Activated naive CD4-positive, alpha-beta T cell treated with anti-CD3 and anti-CD28 coated beads, Interleukin-2, amount 10 ng/mL, durations not matched to agents 7 days and 5 days (primary cell): ENCODE measurements around the gene CFP.
A peak's percentile ranks its signal among the peaks of the same experiment; 100 is the strongest.

ENCODE experiments used
- CTCF ChIA-PET: fragments of 350-600 bp; sonication (Branson Sonifier 250); formaldehyde crosslinking; loops from one replicate; lab custom pipeline; 2021; ENCODE audit warnings: antibody characterized with exemption; lab: Charles Lee
- DNase-seq: peaks from one replicate; pipeline ENCODE4 v3.0.0-alpha.2; 2020
- H3K27ac Mint-ChIP-seq: one replicate; pipeline ENCODE4 v1.8.0; 2021; ENCODE audit warnings: mild to moderate bottlenecking, moderate library complexity, mixed read lengths
- H3K27me3 Mint-ChIP-seq: one replicate; pipeline ENCODE4 v1.8.0; 2021; ENCODE audit warnings: mild to moderate bottlenecking, mixed read lengths
- H3K36me3 Mint-ChIP-seq: one replicate; pipeline ENCODE4 v1.8.0; 2021; ENCODE audit warnings: mixed read lengths
- H3K4me1 Mint-ChIP-seq: one replicate; pipeline ENCODE4 v1.8.0; 2021; ENCODE audit warnings: mixed read lengths
- H3K4me3 Mint-ChIP-seq: one replicate; pipeline ENCODE4 v1.8.0; 2021; ENCODE audit warnings: mild to moderate bottlenecking, moderate library complexity, mixed read lengths
- H3K9me3 Mint-ChIP-seq: one replicate; pipeline ENCODE4 v1.8.0; 2021; ENCODE audit warnings: mixed read lengths

The CFP gene

DNA sequence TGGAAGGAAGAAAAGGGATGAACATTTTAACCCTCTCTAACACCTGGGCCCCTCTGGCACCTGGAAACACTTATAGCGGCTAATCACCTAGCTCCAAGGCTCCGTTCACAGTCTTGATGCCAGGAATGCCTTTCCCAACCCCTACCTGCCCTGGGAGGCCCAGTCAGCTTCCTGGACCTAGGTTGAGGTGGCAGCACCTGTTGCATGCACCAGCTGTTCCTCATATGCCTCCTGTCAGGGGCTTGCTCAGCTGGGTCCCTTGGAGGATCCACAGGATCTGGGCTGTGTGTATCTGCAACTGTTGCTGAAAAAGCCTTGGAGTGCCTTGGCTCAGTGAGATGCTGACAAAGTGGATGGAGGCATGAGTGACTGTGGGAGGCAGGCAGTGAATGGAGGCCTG lies 4.4 kb downstream of the CFP start:
- Mint-ChIP-seq H3K27me3 (peaks cover 10% of the 10 kb centered on the region), H3K36me3 (peaks cover 15% of the 10 kb centered on the region), H3K9me3 (no peaks in the 10 kb centered on the region), H3K4me1 (peaks cover 34% of the 10 kb centered on the region), H3K27ac (no peak overlapping the region), H3K4me3 (no peak overlapping the region)
- CTCF ChIA-PET: no interaction called here
- no peak for DNase-seq

DNA sequence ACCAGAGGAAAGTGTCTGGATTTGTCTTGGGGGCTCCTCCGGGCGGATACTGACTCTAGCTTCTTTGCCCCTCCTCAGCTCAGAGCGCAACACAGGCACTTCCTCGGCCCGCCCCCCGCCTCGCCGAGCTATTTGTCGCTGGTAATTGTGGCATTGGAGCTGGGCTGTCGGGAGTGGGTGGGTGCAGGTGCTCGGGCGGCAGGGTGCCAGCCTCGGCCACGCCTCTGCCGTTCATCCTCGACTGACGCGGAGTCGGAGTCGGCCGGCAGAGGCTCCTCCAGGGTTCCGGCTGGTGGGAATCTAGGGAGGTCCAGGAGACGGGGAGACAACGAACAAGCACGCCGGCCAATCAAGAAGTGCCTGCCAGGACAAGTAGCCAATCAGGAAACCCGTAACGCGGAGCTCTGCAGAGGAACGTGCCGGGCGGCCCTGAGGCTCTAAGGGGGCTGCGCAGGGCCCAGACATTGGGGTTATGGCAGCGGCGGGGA lies 6.1 kb downstream of the CFP start:
- Mint-ChIP-seq H3K4me3 (peak overlapping the region; percentile 75), H3K36me3 (peaks cover 14% of the 10 kb centered on the region), H3K27me3 (peaks cover 20% of the 10 kb centered on the region), H3K27ac (no peak overlapping the region), H3K4me1 (peaks cover 24% of the 10 kb centered on the region), H3K9me3 (no peaks in the 10 kb centered on the region)
- CTCF ChIA-PET: interaction anchor here (0.7 to 1.2 kb wide), 2 partner anchors 75 to 83 kb away, joined by 3 read pairs; no protein-coding TSS in a partner anchor
- peak; percentile 64 for DNase-seq

DNA sequence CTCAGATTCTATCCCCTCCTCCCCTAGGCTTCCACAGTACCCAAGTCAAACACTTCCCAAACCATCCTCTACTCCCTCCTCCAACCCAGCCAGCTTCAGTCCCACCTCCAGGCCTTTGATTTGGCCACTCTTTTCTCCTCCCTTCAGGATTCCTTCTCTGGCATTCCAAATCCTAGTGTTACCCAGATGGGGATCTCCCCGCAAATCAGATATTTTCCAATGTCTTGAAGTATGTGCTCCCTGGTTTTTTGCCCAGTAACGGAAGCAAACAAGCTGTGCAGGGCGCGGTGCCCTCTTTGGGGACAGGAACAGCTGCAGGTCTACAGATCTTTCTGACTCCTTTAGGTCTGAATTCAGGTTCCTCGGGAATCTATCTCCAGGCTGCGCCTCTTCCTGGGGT lies 7.9 kb downstream of the CFP start:
- H3K27ac Mint-ChIP-seq: peak overlapping the region; percentile 62
- peaks cover 10% of the 10 kb centered on the region for H3K36me3 Mint-ChIP-seq
- H3K4me3 Mint-ChIP-seq: no peak overlapping the region
- H3K4me1 Mint-ChIP-seq: peaks cover 17% of the 10 kb centered on the region
- CTCF ChIA-PET: no interaction called here
- peaks cover 33% of the 10 kb centered on the region for H3K27me3 Mint-ChIP-seq
- no peak for DNase-seq
- no peaks in the 10 kb centered on the region for H3K9me3 Mint-ChIP-seq

DNA sequence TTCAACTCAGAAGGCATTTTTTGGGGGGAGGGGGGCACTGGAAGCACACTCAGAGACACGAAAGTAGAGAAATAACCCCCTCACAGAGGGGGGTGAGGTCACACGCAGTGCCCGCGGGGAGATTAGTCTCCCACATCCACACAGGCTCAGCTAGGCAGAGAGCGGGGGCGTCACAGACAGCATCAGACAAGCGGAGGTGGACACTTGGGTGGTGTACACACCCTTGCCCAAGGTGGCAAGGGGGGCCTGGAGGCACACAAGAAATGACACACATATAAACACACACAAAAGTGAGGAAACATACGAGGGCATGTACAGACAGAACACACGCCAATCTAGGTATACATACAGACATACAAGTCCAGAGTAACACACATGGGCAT lies 9.4 kb downstream of the CFP start:
- Mint-ChIP-seq H3K36me3 (peaks cover 5% of the 10 kb centered on the region), H3K27me3 (peaks cover 33% of the 10 kb centered on the region), H3K27ac (no peak overlapping the region), H3K4me3 (no peak overlapping the region), H3K9me3 (no peaks in the 10 kb centered on the region), H3K4me1 (peaks cover 17% of the 10 kb centered on the region)
- CTCF ChIA-PET: no interaction called here
- no peak for DNase-seq

DNA sequence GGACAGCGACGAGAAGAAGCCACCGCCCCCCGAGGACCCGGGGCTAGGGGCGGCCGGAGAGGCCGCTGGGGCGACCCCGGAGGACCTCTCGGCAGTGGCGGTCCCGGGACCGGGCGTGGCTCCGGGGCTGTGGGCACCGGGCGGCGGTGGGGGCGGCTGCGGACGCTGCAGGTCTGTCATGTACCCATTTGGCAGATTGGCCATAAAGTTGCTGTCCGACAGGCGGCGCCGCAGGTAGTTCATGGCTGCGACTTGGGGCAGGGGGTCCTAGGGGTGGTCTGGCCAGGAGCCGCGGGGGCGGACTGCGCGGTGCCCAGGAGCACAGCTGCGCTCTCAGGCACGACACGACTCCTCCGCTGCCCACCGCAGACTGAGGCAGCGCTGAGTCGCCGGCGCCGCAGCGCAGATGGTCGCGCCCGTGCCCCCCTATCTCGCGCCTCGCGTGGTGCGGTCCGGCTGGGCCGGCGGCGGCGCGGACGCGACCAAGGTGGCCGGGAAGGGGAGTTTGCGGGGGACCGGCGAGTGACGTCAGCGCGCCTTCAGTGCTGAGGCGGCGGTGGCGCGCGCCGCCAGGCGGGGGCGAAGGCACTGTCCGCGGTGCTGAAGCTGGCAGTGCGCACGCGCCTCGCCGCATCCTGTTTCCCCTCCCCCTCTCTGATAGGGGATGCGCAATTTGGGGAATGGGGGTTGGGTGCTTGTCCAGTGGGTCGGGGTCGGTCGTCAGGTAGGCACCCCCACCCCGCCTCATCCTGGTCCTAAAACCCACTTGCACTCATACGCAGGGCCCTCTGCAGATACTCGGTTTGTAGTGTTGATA lies 10.0 kb downstream of the CFP start, which contains the start of gene SYN1:
Gene SYN1, minus strand, starts transcription at position 372 of the 817 bp plus-strand sequence. Its CDS starts 129 bp downstream, at position 243.
- Mint-ChIP-seq H3K9me3 (no peaks in the 10 kb centered on the region), H3K27me3 (peaks cover 34% of the 10 kb centered on the region), H3K36me3 (peaks cover 3% of the 10 kb centered on the region), H3K4me1 (peaks cover 17% of the 10 kb centered on the region), H3K4me3 (peak within 1 kb of the TSS; percentile 57), H3K27ac (no peak within 1 kb of the TSS)
- CTCF ChIA-PET: no interaction called here
- DNase-seq: peak; percentile 86

GRCh38 chrX:47618923-47619485 lies 10.7 kb downstream of the CFP start:
- CTCF ChIA-PET: no interaction called here
- no peak for DNase-seq
- Mint-ChIP-seq H3K36me3 (peaks cover under 1% of the 10 kb centered on the region), H3K27me3 (peaks cover 37% of the 10 kb centered on the region), H3K4me1 (peaks cover 14% of the 10 kb centered on the region), H3K4me3 (peak overlapping the region; percentile 57), H3K9me3 (no peaks in the 10 kb centered on the region), H3K27ac (no peak overlapping the region)

GRCh38 chrX:47614618-47615017 lies 15.1 kb downstream of the CFP start:
- Mint-ChIP-seq H3K36me3 (no peaks in the 10 kb centered on the region), H3K27me3 (peaks cover 21% of the 10 kb centered on the region), H3K4me3 (no peak overlapping the region), H3K4me1 (peaks cover 2% of the 10 kb centered on the region), H3K27ac (no peak overlapping the region), H3K9me3 (no peaks in the 10 kb centered on the region)
- CTCF ChIA-PET: no interaction called here
- no peak for DNase-seq

- Mint-ChIP-seq H3K27me3 (peaks cover 11% of the 10 kb centered on the region), H3K36me3 (no peaks in the 10 kb centered on the region), H3K9me3 (no peaks in the 10 kb centered on the region), H3K27ac (no peak overlapping the region), H3K4me1 (peaks cover 4% of the 10 kb centered on the region), H3K4me3 (no peak overlapping the region)
- CTCF ChIA-PET: no interaction called here
- no peak for DNase-seq
Observed at GRCh38 chrX:47613082-47613481, 16.6 kb downstream of the CFP start.

DNA sequence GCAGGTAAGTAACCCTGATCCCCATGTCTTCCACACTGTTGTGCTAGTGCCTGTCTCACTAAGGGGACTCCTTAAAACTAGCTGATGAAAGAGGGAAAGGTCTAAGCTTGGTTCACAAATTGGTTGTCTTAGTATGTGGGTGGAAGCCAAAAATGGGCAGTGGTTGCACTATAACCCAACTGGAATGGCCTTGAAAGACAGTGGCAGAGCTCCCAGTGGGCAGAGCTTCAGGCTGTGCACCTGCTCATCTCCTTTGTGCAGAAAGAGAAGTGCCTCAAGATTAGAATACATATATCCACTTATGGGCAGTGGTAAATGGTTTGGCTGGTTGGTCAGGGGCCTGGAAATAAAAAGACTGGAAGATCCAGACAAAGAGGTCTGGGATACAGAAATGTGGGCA lies 17.3 kb downstream of the CFP start:
- CTCF ChIA-PET: no interaction called here

GRCh38 chrX:47611926-47612325 lies 17.8 kb downstream of the CFP start:
- H3K27me3 Mint-ChIP-seq: peaks cover 4% of the 10 kb centered on the region
- CTCF ChIA-PET: no interaction called here
- H3K9me3 Mint-ChIP-seq: no peaks in the 10 kb centered on the region
- H3K27ac Mint-ChIP-seq: no peak overlapping the region
- H3K4me3 Mint-ChIP-seq: no peak overlapping the region
- no peak for DNase-seq
- H3K36me3 Mint-ChIP-seq: no peaks in the 10 kb centered on the region
- H3K4me1 Mint-ChIP-seq: peaks cover 6% of the 10 kb centered on the region

More for the DNA sequence above, 17.3 kb downstream of the CFP start:
- Mint-ChIP-seq H3K36me3 (no peaks in the 10 kb centered on the region), H3K27ac (no peak overlapping the region), H3K4me3 (no peak overlapping the region), H3K27me3 (peaks cover 5% of the 10 kb centered on the region), H3K4me1 (peaks cover 6% of the 10 kb centered on the region), H3K9me3 (no peaks in the 10 kb centered on the region)
- DNase-seq: no peak

- H3K9me3 Mint-ChIP-seq: no peaks in the 10 kb centered on the region
- no peak overlapping the region for H3K27ac Mint-ChIP-seq
- H3K4me3 Mint-ChIP-seq: no peak overlapping the region
- H3K27me3 Mint-ChIP-seq: peaks cover 4% of the 10 kb centered on the region
- no peak for DNase-seq
- no peaks in the 10 kb centered on the region for H3K36me3 Mint-ChIP-seq
- CTCF ChIA-PET: no interaction called here
- H3K4me1 Mint-ChIP-seq: peaks cover 6% of the 10 kb centered on the region
Observed at GRCh38 chrX:47611489-47611888, 18.2 kb downstream of the CFP start.

- peaks cover 6% of the 10 kb centered on the region for H3K4me1 Mint-ChIP-seq
- H3K36me3 Mint-ChIP-seq: no peaks in the 10 kb centered on the region
- H3K27me3 Mint-ChIP-seq: peaks cover 4% of the 10 kb centered on the region
- H3K9me3 Mint-ChIP-seq: no peaks in the 10 kb centered on the region
- CTCF ChIA-PET: no interaction called here
- DNase-seq: no peak
- no peak overlapping the region for H3K4me3 Mint-ChIP-seq
- no peak overlapping the region for H3K27ac Mint-ChIP-seq
Observed at GRCh38 chrX:47610511-47610910, 19.2 kb downstream of the CFP start.

- no peak for DNase-seq
- Mint-ChIP-seq H3K4me3 (no peak overlapping the region), H3K36me3 (no peaks in the 10 kb centered on the region), H3K27ac (no peak overlapping the region), H3K9me3 (no peaks in the 10 kb centered on the region), H3K4me1 (peaks cover 6% of the 10 kb centered on the region), H3K27me3 (no peaks in the 10 kb centered on the region)
- CTCF ChIA-PET: interaction anchor here (0.6 kb wide), 1 partner anchor 135 kb away, joined by 3 read pairs; no protein-coding TSS in a partner anchor
Observed at GRCh38 chrX:47608130-47608810, 21.5 kb downstream of the CFP start.

DNA sequence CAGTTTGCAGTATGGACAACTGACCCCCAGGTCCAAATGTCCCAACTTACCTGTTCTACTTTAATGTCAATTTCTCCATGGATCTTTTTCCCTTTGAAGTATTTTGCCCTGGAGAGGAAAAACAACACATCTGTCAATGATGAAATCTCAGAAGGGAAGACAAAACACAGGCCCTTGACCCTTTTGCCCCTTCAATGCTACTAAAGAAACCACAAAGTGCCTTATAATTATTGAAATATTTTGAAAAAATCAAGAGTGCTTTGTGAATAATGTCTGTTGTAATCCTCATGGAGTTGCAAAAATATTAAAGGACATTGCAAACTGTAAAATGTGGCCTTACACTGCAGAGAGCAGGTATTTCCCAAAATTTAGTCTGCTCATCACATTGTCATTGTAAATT lies 22.6 kb downstream of the CFP start:
- Mint-ChIP-seq H3K4me3 (no peak overlapping the region), H3K9me3 (no peaks in the 10 kb centered on the region), H3K4me1 (peaks cover 6% of the 10 kb centered on the region), H3K36me3 (no peaks in the 10 kb centered on the region), H3K27me3 (no peaks in the 10 kb centered on the region), H3K27ac (no peak overlapping the region)
- CTCF ChIA-PET: no interaction called here
- no peak for DNase-seq
